ENCODE measurements around the gene CTXN1. TPM values are rescaled to one million over a fixed set of nuclear protein-coding genes. Genes with fewer than 3 reads are reported as not detected.
"Not testable (repeated sequence)": the region's sequence is repeated elsewhere in the genome, so short reads cannot be mapped to it uniquely, and the experiment has no call there.

Gene CTXN1
- total and polyA plus RNA-seq, 3 donors from 2014 or later: 19.4 to 67.2 (median 40.1) TPM

- H3K9me3 ChIP-seq: no peaks in the 10 kb centered on the region
- no peaks in the 10 kb centered on the region for H3K36me3 ChIP-seq (ENCODE audit: low read depth, missing control alignments)
Measured at GRCh38 chr19:7961920-7962626, 36.1 kb upstream of the CTXN1 start.

GRCh38 chr19:7961082-7961481, 35.1 kb upstream of the CTXN1 start:
- H3K4me1 ChIP-seq; intact Hi-C loops (cut with DNase I; ENCODE audit: low total_unique reads); H3K27me3 ChIP-seq; H3K9me3 ChIP-seq; DNase-seq; H3K27ac ChIP-seq; H3K36me3 ChIP-seq (ENCODE audit: low read depth, missing control alignments); H3K4me3 ChIP-seq: not testable (repeated sequence)
- WGBS, 2 donors: 82 to 93% methylated on average over 4 of the region's 4 CpGs

More at GRCh38 chr19:7961920-7962626, 36.1 kb upstream of the CTXN1 start:
- Histone ChIP-seq H3K27me3 (no peaks in the 10 kb centered on the region), H3K4me1 (no peaks in the 10 kb centered on the region), H3K27ac (no peak overlapping the region), H3K4me3 (no peak overlapping the region)
- DNase-seq: no peak
- 88% methylated on average over 13 of the region's 13 CpGs for WGBS, 2 donors
- intact Hi-C loops (cut with DNase I; ENCODE audit: low total_unique reads): no loop called here
- no peak for TF ChIP-seq CTCF (IDR thresholded peaks at IDR 0.05)
- TF ChIP-seq POLR2A (IDR thresholded peaks at IDR 0.05): no peak

- Histone ChIP-seq H3K27me3 (no peaks in the 10 kb centered on the region), H3K36me3 (ENCODE audit: low read depth, missing control alignments) (no peaks in the 10 kb centered on the region), H3K27ac (no peak overlapping the region), H3K4me3 (no peak overlapping the region), H3K9me3 (no peaks in the 10 kb centered on the region), H3K4me1 (no peaks in the 10 kb centered on the region)
- WGBS, 2 donors: 68 to 77% methylated on average over 6 of the region's 6 CpGs
- TF ChIP-seq CTCF (IDR thresholded peaks at IDR 0.05) (no peak), POLR2A (IDR thresholded peaks at IDR 0.05) (no peak)
- no peak for DNase-seq
- intact Hi-C loops (cut with DNase I; ENCODE audit: low total_unique reads): no loop called here
Measured at GRCh38 chr19:7959211-7959610, 33.3 kb upstream of the CTXN1 start.

- 92 to 93% methylated on average over 10 to 11 of the region's 11 CpGs for WGBS, 2 donors
- H3K4me3 ChIP-seq: no peak overlapping the region
- no peak overlapping the region for H3K27ac ChIP-seq
- no peaks in the 10 kb centered on the region for H3K9me3 ChIP-seq
- no peaks in the 10 kb centered on the region for H3K4me1 ChIP-seq
- intact Hi-C loops (cut with DNase I; ENCODE audit: low total_unique reads): no loop called here
- DNase-seq: no peak
- TF ChIP-seq CTCF (IDR thresholded peaks at IDR 0.05) (no peak), POLR2A (IDR thresholded peaks at IDR 0.05) (no peak)
- no peaks in the 10 kb centered on the region for H3K27me3 ChIP-seq
- no peaks in the 10 kb centered on the region for H3K36me3 ChIP-seq (ENCODE audit: low read depth, missing control alignments)
Measured at GRCh38 chr19:7955696-7956095, 29.8 kb upstream of the CTXN1 start.

- TF ChIP-seq CTCF (IDR thresholded peaks at IDR 0.05): no peak
- no peak for TF ChIP-seq POLR2A (IDR thresholded peaks at IDR 0.05)
- no peak for DNase-seq
- Histone ChIP-seq H3K9me3 (no peaks in the 10 kb centered on the region), H3K27ac (no peak overlapping the region), H3K4me3 (no peak overlapping the region), H3K36me3 (ENCODE audit: low read depth, missing control alignments) (no peaks in the 10 kb centered on the region), H3K27me3 (no peaks in the 10 kb centered on the region), H3K4me1 (no peaks in the 10 kb centered on the region)
- intact Hi-C loops (cut with DNase I; ENCODE audit: low total_unique reads): no loop called here
- 65 to 68% methylated on average over 7 of the region's 7 CpGs for WGBS, 2 donors
Measured at GRCh38 chr19:7953576-7953975, 27.6 kb upstream of the CTXN1 start.

Data from testis (tissue), 3 donors.